Uterus (tissue), 4 donors: ENCODE measurements around the gene MYCBPAP. TPM values are rescaled to one million over a fixed set of nuclear protein-coding genes. Genes with fewer than 3 reads are reported as not detected.

Source experiments
- DNase-seq, 2 donors: peaks; one replicate each; pipeline ENCODE4 v3.0.0-alpha.2; 2019 to 2020
- H3K27ac ChIP-seq, 2 donors: fragments of 200-600 bp; sonication (generic); 1 replicate in 1 of 2; 2 replicates in 1 of 2; pipeline ENCODE4 v1.5.1; 2016 to 2018
- H3K27me3 ChIP-seq, 2 donors: fragments of 200-600 bp; sonication (generic); one replicate each; pipeline ENCODE4 v1.5.1; 2018 to 2019; ENCODE audit warnings: control low read depth in 1 of 2
- H3K36me3 ChIP-seq, 2 donors: fragments of 200-600 bp; sonication (generic); one replicate each; pipeline ENCODE4 v1.5.1; 2019; ENCODE audit warnings: control low read depth in 1 of 2
- H3K4me1 ChIP-seq, 2 donors: fragments of 200-600 bp; sonication (generic); one replicate each; pipeline ENCODE4 v1.5.1; 2018 to 2019; ENCODE audit warnings: control low read depth in 1 of 2
- H3K4me3 ChIP-seq, 2 donors: fragments of 200-600 bp; sonication (generic); 1 replicate in 1 of 2; 2 replicates in 1 of 2; pipeline ENCODE4 v1.5.1; 2018 to 2019; ENCODE audit warnings: mild to moderate bottlenecking in 1 of 2
- H3K9me3 ChIP-seq, 2 donors: fragments of 200-600 bp; sonication (generic); one replicate each; pipeline ENCODE4 v1.5.1; 2019; ENCODE audit warnings: control low read depth in 1 of 2
- POLR2A ChIP-seq, 2 donors: fragments of 450-650 bp; IDR thresholded peaks; one replicate each; pipeline ENCODE4 v1.6.1; 2016; ENCODE audit warnings: antibody characterized with exemption in 2 of 2, mild to moderate bottlenecking in 1 of 2, moderate library complexity in 1 of 2
- intact Hi-C: fragments of 100-400 bp; cut with DNase I; formaldehyde crosslinking; loops from one replicate; pipeline ENCODE4 v1.15.1; 2023; ENCODE audit warnings: low total_unique reads
- total RNA-seq, 4 donors: library from RNA; depleted of rRNA in 3 of 4; stranded (reverse); fragments of >200 nt in 3 of 4; gene quantifications; one replicate each; pipeline versions ENCODE4 v1.1.0 to v1.2.4, GENCODE V29; 2014 to 2023
- TF ChIP-seq, protein P1 (sequence below), 4 experiments: fragments of 200-600 bp in 2 of 4; fragments of 450-650 bp in 2 of 4; sonication (generic) in 2 of 4; IDR thresholded peaks; one replicate each; pipeline ENCODE4 v1.5.1; 2016 to 2019; ENCODE audit warnings: antibody characterized with exemption in 4 of 4, mild to moderate bottlenecking in 2 of 4, moderate library complexity in 1 of 4
- donor health status: DM: yes; HTN: yes; CAD: no.

Gene MYCBPAP
- total RNA-seq, 4 donors from 2014 or later = 2.7 to 11.5 (median 5.1) TPM

DNA sequence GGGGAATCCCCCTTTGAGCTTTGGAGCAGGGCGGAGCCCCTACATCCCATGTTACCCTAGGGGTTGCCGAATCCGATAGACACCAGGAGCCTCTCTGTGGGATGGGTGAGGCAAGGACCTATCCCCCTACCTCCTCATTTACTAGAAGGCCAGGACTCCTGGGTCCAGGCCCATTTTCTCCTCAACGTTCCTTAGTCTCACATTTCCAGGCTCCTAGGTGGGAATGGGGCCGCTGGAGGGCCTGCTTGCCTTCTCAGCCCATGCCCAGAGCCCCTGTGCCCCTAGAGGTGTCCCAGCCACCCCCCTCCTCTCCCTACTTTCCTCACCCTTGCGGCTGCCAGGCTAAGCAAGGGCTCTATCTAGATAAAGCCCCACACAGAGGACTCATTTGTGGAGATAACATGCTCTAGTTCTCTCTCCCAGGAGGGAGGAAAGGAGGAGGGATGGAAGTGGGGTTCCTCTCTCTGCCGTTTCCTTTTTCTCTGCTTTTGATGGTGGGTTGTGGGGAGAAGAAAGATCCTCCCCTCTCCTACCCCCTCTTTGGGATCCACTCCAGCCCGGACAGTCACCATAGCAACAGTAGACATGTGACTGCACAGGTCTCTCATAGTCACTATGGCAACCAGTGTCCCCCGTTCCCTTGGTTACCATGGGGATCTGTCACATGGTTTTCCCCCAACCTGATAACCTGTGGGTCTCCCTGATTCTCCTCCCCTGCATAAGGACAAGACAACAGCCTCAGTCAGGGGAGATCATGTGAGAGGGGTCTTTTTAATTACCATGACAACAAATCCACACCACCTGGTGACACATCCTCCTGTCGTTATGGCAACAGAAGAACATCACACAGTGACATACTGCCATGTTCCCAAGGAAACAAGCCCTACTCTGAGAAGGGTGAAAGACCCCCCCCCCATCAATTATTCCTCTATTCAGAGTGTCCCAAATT is 57.4 kb downstream of the MYCBPAP start:
- Histone ChIP-seq H3K36me3 (no peaks in the 10 kb centered on the region), H3K27me3 (peaks cover 0 to 12% of the 10 kb centered on the region in 2 donors), H3K4me1 (peaks cover 0 to 26% of the 10 kb centered on the region in 2 donors), H3K9me3 (no peaks in the 10 kb centered on the region), H3K4me3 (no peak overlapping the region), H3K27ac (peak overlapping the region; percentile 71 to 85)
- no peak for TF ChIP-seq POLR2A (IDR thresholded peaks at IDR 0.05)
- TF ChIP-seq, protein P1, sequence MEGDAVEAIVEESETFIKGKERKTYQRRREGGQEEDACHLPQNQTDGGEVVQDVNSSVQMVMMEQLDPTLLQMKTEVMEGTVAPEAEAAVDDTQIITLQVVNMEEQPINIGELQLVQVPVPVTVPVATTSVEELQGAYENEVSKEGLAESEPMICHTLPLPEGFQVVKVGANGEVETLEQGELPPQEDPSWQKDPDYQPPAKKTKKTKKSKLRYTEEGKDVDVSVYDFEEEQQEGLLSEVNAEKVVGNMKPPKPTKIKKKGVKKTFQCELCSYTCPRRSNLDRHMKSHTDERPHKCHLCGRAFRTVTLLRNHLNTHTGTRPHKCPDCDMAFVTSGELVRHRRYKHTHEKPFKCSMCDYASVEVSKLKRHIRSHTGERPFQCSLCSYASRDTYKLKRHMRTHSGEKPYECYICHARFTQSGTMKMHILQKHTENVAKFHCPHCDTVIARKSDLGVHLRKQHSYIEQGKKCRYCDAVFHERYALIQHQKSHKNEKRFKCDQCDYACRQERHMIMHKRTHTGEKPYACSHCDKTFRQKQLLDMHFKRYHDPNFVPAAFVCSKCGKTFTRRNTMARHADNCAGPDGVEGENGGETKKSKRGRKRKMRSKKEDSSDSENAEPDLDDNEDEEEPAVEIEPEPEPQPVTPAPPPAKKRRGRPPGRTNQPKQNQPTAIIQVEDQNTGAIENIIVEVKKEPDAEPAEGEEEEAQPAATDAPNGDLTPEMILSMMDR (IDR thresholded peaks at IDR 0.05) = no peak
- intact Hi-C loops = no loop called here
- DNase-seq = no peak

DNA sequence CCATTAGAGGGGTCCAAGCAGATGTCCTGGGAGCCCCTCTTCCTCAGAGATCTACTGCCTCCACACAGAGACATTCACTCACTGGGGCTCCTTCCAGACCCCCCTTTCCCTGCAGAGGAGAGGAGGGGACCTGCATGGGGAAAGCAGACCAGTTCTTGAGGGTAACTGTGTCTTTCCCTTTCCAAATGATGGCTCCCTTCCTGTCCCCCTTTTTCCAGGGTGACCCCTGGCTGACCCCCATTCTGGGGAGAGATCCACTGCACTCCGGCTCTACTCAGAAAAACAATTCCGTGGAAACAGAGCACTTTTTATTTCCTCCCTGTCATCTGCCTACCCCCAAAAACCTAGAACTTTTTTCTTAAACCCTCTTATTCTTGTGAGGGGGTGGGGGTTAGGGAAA is 58.6 kb downstream of the MYCBPAP start:
- intact Hi-C loops = no loop called here
- peaks cover 0 to 19% of the 10 kb centered on the region in 2 donors for H3K4me1 ChIP-seq
- no peak overlapping the region for H3K4me3 ChIP-seq
- no peak overlapping the region for H3K27ac ChIP-seq
- TF ChIP-seq POLR2A (IDR thresholded peaks at IDR 0.05) = no peak
- TF ChIP-seq, protein P1 (IDR thresholded peaks at IDR 0.05) = no peak
- no peaks in the 10 kb centered on the region for H3K36me3 ChIP-seq
- H3K27me3 ChIP-seq = peaks cover 0 to 3% of the 10 kb centered on the region in 2 donors
- H3K9me3 ChIP-seq = no peaks in the 10 kb centered on the region
- no peak for DNase-seq

DNA sequence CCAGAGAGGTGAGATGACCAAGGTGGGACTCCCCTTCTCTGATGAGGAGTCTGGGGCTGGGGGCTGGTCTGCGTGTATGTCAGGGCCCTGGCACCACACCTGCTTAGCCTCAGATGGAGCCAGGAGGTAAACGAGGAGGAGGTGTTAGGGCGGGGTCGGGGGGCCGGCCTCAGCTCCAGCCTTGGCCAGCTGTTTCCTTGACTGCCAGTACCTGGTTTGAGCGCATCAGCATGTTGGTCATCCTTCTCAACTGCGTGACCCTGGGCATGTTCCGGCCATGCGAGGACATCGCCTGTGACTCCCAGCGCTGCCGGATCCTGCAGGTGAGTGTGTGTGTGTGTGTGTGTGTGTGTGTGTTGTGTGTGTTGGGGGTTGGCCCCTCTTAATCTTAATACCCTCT is 60.4 kb downstream of the MYCBPAP start:
- no peak for TF ChIP-seq POLR2A (IDR thresholded peaks at IDR 0.05)
- TF ChIP-seq, protein P1 (IDR thresholded peaks at IDR 0.05) = no peak
- no peak overlapping the region for H3K27ac ChIP-seq
- H3K27me3 ChIP-seq = no peaks in the 10 kb centered on the region
- DNase-seq = no peak
- H3K4me1 ChIP-seq = peaks cover 0 to 11% of the 10 kb centered on the region in 2 donors
- no peak overlapping the region for H3K4me3 ChIP-seq
- intact Hi-C loops = no loop called here
- H3K9me3 ChIP-seq = no peaks in the 10 kb centered on the region
- H3K36me3 ChIP-seq = no peaks in the 10 kb centered on the region

DNA sequence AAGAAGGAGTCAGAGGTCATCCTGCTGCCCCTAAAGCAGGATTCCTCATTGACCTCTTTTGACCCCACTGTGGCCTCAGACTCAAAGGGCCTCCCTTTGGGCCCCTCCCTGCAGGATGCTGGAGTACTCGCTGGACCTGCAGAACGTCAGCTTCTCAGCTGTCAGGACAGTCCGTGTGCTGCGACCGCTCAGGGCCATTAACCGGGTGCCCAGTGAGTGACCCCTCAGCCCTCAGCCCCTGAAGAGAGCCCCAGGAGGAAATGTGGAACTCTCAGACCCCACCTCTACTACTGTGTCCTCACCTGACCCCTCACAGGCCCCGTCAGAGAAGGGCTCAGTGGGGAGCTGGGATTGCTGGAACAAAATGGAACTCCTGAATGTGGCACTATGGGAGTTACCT is 61.4 kb downstream of the MYCBPAP start:
- Histone ChIP-seq H3K9me3 (no peaks in the 10 kb centered on the region), H3K27ac (no peak overlapping the region), H3K27me3 (no peaks in the 10 kb centered on the region), H3K4me3 (no peak overlapping the region), H3K36me3 (no peaks in the 10 kb centered on the region), H3K4me1 (peaks cover 0 to 8% of the 10 kb centered on the region in 2 donors)
- intact Hi-C loops = no loop called here
- DNase-seq = no peak
- TF ChIP-seq POLR2A (IDR thresholded peaks at IDR 0.05) = no peak
- TF ChIP-seq, protein P1 (IDR thresholded peaks at IDR 0.05) = no peak

DNA sequence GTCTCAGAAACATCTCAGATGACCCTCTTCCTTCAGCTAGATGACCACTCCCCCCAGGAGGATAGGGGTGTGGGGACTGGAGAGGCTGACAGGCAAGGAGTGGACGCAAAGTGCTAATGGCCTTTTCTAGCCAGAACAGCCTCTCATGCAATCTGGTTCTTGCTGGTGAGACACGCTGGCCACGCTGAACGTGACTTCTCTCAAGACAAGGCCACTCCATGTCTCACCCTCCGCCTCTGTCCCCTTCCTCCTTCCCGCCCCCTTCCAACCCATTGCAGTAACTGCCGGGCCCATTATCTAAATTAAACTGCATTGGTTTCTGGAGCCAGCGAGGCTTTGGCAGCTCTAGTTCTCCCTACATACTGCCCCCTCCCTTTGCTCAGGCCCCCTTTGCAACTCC is 61.8 kb downstream of the MYCBPAP start:
- Histone ChIP-seq H3K27ac (no peak overlapping the region), H3K27me3 (no peaks in the 10 kb centered on the region), H3K4me1 (peaks cover 0 to 4% of the 10 kb centered on the region in 2 donors), H3K36me3 (no peaks in the 10 kb centered on the region), H3K9me3 (no peaks in the 10 kb centered on the region), H3K4me3 (no peak overlapping the region)
- no peak for TF ChIP-seq POLR2A (IDR thresholded peaks at IDR 0.05)
- TF ChIP-seq, protein P1 (IDR thresholded peaks at IDR 0.05) = no peak
- intact Hi-C loops = no loop called here
- DNase-seq = no peak
